Heart left ventricle (tissue), 13 donors: Measurements from ENCODE around the gene ESYT3.
"Not testable (repeated sequence)": the region's sequence is repeated elsewhere in the genome, so short reads cannot be mapped to it uniquely, and the experiment has no call there.

Experiments used
- CTCF ChIP-seq, 12 donors: fragments of 200-600 bp; sonication (generic) in 4 of 12; IDR thresholded peaks; one replicate each; pipeline versions ENCODE4 v1.5.0 to v1.8.0; 2018 to 2022; ENCODE audit warnings: antibody characterized with exemption in 12 of 12, mild to moderate bottlenecking in 5 of 12
- POLR2A ChIP-seq, 2 donors: fragments of 450-650 bp; IDR thresholded peaks; one replicate each; pipeline ENCODE4 v1.6.1; 2017; ENCODE audit warnings: antibody characterized with exemption in 2 of 2, mild to moderate bottlenecking in 2 of 2, moderate library complexity in 2 of 2
- donor health status: ischemic (EF 13 %, LVEDD 7.1; RV severe dilation, severe dysfunction).
- donor health status: DM: no; HTN: yes; CAD: no.
- donor health status: DM: no; HTN: no; CAD: no.
- donor health status: ischemic (EF 25% LVEDD 6.9; RV normal size, moderate dysfunction).
- donor health status: ischemic (EF 25% LVEDD 5.7; RV mildly dilated, moderate dysfunction).
- donor health status: ischemic (EF 35%, LVEDD 5.7; RV mildly dilated, moderate dysfunction).
- donor health status: nonischemic (EF 11% LVEDD 7.7; RV severe dilation, severe dysfunction).
- donor health status: DM: yes; HTN: yes; CAD: no.
- donor health status: PGD.
- donor health status: ischemic (EF 29% LVEDD 5.4; RV normal size, mild dysfunction).
- donor health status: nonischemic (EF 23%, LVEDD 6.1; RV moderate dilation, normal function).

GRCh38 chr3:138484672-138485071 lies 50.3 kb downstream of the ESYT3 start:
- not testable (repeated sequence) for TF ChIP-seq POLR2A, CTCF (IDR thresholded peaks at IDR 0.05)
